GM21825 (cell line): ENCODE data around the gene LRRC28.
"Not testable (repeated sequence)": the region's sequence is repeated elsewhere in the genome, so short reads cannot be mapped to it uniquely, and the experiment has no call there.

Experiments used
- ATAC-seq: cut with Tn5 transposase; IDR thresholded peaks from one replicate; pipeline ENCODE4 v1.9.1; 2021; ENCODE audit warnings: mild to moderate bottlenecking, moderate library complexity; ENCODE audit not compliant: unreplicated experiment

The LRRC28 gene

GRCh38 chr15:99250857-99251841 is at the start of gene LRRC28:
Gene LRRC28, plus strand, starts transcription at chr15:99251481. Its CDS starts 4,477 bp downstream, at chr15:99255958.
- ATAC-seq = peak; percentile 93

DNA sequence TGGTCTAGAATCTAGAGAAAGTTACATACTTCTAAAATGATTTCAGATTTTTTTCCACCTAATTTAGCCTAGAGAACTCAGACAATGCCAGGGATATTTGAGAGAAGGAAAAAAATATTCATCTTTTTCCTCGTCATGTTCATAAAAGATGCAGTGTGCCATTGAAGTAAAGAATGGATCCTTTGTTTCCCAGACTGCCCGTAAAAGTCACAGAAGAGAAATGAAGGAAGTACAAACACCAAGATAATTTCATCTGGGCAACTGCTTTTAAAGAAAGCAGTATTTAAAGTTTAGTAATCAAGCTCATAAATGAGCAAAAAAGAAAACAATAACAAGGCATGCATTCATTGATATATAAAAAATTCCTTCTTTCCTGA is 49.1 kb upstream of the LRRC28 start:
- no peak for ATAC-seq

- no peak for ATAC-seq
Observed at GRCh38 chr15:99207672-99208071, 43.6 kb upstream of the LRRC28 start.

GRCh38 chr15:99209326-99209725 is 42.0 kb upstream of the LRRC28 start:
- no peak for ATAC-seq

DNA sequence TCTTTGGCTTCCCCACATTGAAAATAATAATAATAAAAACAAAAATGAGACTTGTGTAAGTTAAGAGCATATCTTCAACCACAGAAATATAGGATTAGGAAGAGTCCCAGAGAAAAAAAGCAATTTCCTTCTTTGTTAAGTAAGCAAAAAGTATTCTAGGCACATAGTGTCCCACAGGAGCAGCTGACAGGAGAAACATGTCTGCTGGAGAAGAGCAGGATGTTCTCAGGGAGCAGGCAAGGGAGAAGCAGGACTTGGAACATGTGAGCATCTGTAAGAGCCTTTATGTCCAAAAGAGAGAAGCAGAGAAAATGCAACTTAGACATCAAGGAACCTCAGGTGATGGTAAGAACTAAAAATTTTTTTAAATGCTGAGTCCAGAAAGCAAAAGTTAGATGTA is 40.9 kb upstream of the LRRC28 start:
- ATAC-seq = no peak

DNA sequence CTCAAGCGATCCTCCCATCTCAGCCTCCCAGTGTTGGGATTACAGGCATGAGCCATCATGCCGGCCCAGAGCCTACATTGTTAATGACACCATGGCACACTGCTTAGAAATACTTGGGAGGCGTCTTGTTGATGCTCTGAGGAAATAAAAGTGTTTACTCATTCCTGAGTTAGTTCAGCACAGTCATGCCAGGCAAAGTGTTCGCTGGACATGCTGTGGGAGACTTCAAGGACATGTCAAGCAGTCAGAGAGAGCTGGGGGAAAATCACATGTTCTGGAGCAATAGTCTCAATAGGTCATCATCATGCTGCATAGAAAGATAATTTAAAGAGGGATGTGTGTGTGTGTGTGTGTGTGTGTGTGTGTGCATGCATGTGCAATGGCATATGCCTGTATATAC is 39.4 kb upstream of the LRRC28 start:
- no peak for ATAC-seq

- no peak for ATAC-seq
Observed at GRCh38 chr15:99212406-99212805, 38.9 kb upstream of the LRRC28 start.

- ATAC-seq = peak; percentile 65
Observed at GRCh38 chr15:99213187-99213811, 38.0 kb upstream of the LRRC28 start.

GRCh38 chr15:99224372-99225214 is 26.7 kb upstream of the LRRC28 start:
- ATAC-seq = no peak

DNA sequence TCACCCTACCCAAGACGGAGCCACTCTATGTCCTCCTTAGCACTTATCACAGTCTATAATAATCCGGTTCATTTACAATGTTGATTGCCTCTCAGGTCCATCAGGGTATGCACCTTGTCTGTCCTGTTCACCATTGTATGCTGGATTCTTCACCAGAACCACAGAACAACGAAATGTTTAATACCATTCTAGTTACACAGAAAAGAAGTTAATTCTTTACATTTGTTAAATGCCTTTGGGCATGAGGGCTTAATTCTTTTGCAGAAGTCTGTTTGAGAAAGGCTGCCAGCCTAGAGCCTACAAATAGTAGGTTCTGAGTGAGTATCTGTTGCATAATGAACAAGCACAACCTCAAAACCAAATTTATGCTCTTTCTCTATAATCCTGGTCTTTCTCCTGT is 24.5 kb upstream of the LRRC28 start:
- no peak for ATAC-seq

- ATAC-seq = no peak
Observed at GRCh38 chr15:99228120-99228770, 23.0 kb upstream of the LRRC28 start.

- ATAC-seq = no peak
Observed at GRCh38 chr15:99230867-99231266, 20.4 kb upstream of the LRRC28 start.

GRCh38 chr15:99232740-99233139 is 18.5 kb upstream of the LRRC28 start:
- ATAC-seq = no peak

GRCh38 chr15:99234160-99234559 is 17.1 kb upstream of the LRRC28 start:
- ATAC-seq = not testable (repeated sequence)

GRCh38 chr15:99238849-99239248 is 12.4 kb upstream of the LRRC28 start:
- no peak for ATAC-seq

DNA sequence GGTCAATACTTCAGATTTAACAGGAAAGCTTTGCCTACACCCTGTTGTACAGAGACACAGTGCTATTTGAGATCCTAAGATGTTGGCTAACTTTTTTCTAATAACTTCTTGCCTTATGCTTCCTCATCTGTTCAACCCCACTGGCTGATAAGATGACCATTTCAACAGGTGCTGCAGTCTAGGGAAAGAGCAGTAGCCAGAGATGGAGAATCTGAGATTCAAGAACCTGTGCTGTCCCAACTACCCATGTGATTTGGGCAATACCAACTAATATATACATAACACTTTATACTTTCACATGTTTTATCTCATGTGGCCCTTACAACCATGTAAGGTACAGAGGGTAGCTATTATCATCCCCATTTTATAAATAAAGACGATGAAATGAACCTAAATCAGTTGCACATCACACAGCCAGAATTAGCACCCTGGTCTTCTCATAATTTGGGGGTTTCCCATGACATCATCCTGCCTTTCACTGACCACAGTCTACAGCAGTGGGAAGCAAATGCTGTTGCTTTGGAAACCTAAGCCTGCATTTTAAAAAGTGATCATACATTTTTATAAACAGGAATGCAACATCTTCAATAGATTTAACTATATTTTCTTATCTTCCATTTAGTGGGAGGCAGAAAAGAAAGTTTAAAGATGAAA is 11.6 kb upstream of the LRRC28 start:
- ATAC-seq = peak; percentile 91

GRCh38 chr15:99241752-99242151 is 9.5 kb upstream of the LRRC28 start:
- no peak for ATAC-seq

DNA sequence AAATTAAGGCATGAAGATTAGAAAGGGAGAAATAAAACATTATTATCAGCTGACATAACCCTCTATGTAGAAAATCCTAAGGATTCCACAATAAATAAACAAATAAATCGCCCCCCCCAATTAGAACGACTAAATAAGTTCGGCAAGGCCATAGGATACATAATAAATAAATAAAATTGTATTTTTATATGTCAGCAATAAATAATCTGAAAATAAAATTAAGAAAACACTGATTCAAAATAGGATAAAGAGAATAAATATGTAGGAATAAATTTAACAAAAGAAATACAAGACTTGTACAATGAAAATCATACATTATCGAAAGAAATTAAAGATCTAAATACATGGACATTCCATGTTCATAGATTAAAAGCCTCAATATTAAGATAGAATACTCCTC is 7.0 kb upstream of the LRRC28 start:
- ATAC-seq = no peak

DNA sequence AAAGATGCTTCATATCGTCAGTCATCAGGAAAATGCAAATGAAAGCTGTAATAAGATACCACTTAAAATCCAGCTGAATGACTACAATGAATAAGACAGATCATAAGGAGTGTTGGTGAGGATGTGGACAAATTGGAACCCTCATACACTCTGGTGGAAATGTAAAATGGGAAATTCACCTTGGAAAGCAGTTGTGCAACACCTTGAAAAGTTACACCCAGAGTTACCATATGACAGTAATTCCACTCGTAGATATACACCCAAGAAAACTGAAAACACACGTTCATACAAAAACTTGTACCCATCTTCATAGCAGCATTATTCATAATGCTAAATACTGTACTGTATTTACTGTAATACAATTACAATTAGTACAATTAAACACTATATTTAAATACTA is 4.2 kb upstream of the LRRC28 start:
- no peak for ATAC-seq

DNA sequence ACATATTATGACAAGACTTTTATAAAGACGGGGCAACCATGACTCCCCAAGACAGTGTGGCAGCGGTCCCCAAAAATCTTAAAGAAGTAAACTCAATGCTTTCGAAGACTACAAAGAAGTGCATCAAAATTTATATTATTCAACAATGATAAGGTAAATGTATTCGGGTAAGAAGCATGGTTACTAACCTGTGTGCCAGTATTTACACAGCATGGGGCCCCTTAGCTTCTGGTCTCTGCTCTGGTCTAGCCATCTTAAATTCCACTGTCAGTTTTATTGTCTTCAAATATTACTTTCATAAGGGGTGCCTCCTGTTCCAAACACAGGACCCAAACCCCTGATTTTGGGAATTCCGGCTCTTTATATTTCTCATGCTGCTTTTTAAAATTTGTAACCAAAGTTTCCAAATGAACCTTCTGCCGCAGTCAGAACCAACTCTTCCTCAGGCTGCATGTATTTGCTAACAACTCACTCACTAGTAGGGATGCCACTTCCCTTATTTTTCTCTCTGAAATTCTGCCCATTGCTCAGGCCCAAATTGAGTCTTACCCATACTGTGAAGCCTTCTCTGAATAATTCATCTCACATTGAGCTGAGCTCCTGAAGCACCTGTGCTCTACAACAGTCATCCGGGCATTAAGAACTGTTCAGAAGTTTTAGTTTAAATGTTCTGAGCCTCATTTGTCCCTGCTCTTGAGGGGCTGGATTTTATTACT is 3.1 kb upstream of the LRRC28 start:
- ATAC-seq = no peak
